Measurements from ENCODE around the gene AHSA1. TPM values are rescaled to one million over a fixed set of nuclear protein-coding genes. Genes with fewer than 3 reads are reported as not detected.

Gene AHSA1
- total RNA-seq, 1 donor from 2014 or later: 74.7 TPM

GRCh38 chr14:77459072-77459723 is 1.3 kb downstream of the AHSA1 start:
- TF ChIP-seq, protein P1, sequence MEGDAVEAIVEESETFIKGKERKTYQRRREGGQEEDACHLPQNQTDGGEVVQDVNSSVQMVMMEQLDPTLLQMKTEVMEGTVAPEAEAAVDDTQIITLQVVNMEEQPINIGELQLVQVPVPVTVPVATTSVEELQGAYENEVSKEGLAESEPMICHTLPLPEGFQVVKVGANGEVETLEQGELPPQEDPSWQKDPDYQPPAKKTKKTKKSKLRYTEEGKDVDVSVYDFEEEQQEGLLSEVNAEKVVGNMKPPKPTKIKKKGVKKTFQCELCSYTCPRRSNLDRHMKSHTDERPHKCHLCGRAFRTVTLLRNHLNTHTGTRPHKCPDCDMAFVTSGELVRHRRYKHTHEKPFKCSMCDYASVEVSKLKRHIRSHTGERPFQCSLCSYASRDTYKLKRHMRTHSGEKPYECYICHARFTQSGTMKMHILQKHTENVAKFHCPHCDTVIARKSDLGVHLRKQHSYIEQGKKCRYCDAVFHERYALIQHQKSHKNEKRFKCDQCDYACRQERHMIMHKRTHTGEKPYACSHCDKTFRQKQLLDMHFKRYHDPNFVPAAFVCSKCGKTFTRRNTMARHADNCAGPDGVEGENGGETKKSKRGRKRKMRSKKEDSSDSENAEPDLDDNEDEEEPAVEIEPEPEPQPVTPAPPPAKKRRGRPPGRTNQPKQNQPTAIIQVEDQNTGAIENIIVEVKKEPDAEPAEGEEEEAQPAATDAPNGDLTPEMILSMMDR (IDR thresholded peaks at IDR 0.05; ENCODE audit: unreplicated experiment): peak; percentile 79
- peaks cover 37% of the 10 kb centered on the region for H3K36me3 Mint-ChIP-seq (ENCODE audit: low read depth, unreplicated experiment)
- peaks cover 29% of the 10 kb centered on the region for H3K4me1 Mint-ChIP-seq (ENCODE audit: unreplicated experiment)
- H3K27ac Mint-ChIP-seq (ENCODE audit: unreplicated experiment): peak overlapping the region; percentile 50
- H3K4me3 Mint-ChIP-seq (ENCODE audit: unreplicated experiment): peak overlapping the region; percentile 100
- no peaks in the 10 kb centered on the region for H3K9me3 Mint-ChIP-seq (ENCODE audit: unreplicated experiment)
- peak; percentile 72 for DNase-seq (ENCODE audit: low spot score)
- peaks cover 4% of the 10 kb centered on the region for H3K27me3 Mint-ChIP-seq (ENCODE audit: unreplicated experiment)

DNA sequence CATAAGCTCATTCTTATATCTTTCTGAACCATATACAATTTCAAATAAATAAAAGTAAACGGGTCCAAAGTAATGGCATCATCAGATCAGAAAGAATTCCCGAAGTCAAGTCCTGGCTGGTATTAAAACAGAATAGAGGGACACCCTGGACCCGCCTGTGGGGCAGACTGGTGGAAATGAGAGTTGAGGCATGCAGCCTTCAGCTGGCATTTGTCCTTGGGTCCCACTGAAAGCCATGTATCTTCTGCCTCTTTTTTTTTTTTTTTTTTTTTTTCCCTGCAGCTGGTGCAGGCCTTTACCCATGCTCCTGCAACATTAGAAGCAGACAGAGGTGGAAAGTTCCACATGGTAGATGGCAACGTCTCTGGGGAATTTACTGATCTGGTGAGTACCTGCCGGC is 9.9 kb downstream of the AHSA1 start:
- H3K27me3 Mint-ChIP-seq (ENCODE audit: unreplicated experiment): no peaks in the 10 kb centered on the region

DNA sequence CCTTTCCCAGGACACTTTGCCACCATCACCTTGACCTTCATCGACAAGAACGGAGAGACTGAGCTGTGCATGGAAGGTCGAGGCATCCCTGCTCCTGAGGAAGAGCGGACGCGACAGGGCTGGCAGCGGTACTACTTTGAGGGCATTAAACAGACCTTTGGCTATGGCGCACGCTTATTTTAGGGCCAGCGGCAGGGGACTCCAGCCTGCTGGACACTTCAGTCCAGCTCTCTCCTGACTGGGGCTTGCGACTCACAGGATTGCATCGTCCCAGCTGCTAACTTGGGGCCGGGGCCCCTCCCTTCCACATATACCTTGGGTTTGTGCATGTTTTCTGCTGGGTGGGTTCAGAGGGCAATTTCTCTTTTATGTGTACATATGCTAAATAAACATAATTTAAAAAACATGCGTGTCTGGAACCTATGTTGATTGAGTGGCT is 11.2 kb downstream of the AHSA1 start:
- peaks cover 2% of the 10 kb centered on the region for H3K27me3 Mint-ChIP-seq (ENCODE audit: unreplicated experiment)
- H3K4me3 Mint-ChIP-seq (ENCODE audit: unreplicated experiment): no peak overlapping the region
- H3K27ac Mint-ChIP-seq (ENCODE audit: unreplicated experiment): no peak overlapping the region
- TF ChIP-seq, protein P1 (IDR thresholded peaks at IDR 0.05; ENCODE audit: unreplicated experiment): no peak
- peaks cover 28% of the 10 kb centered on the region for H3K36me3 Mint-ChIP-seq (ENCODE audit: low read depth, unreplicated experiment)
- peaks cover 3% of the 10 kb centered on the region for H3K4me1 Mint-ChIP-seq (ENCODE audit: unreplicated experiment)
- H3K9me3 Mint-ChIP-seq (ENCODE audit: unreplicated experiment): no peaks in the 10 kb centered on the region
- no peak for DNase-seq (ENCODE audit: low spot score)

More for the DNA sequence above, 9.9 kb downstream of the AHSA1 start:
- DNase-seq (ENCODE audit: low spot score): no peak
- no peaks in the 10 kb centered on the region for H3K9me3 Mint-ChIP-seq (ENCODE audit: unreplicated experiment)
- peaks cover 3% of the 10 kb centered on the region for H3K4me1 Mint-ChIP-seq (ENCODE audit: unreplicated experiment)
- no peak overlapping the region for H3K4me3 Mint-ChIP-seq (ENCODE audit: unreplicated experiment)
- H3K27ac Mint-ChIP-seq (ENCODE audit: unreplicated experiment): no peak overlapping the region
- TF ChIP-seq, protein P1 (IDR thresholded peaks at IDR 0.05; ENCODE audit: unreplicated experiment): no peak
- peaks cover 32% of the 10 kb centered on the region for H3K36me3 Mint-ChIP-seq (ENCODE audit: low read depth, unreplicated experiment)

GRCh38 chr14:77469539-77469938 is 11.6 kb downstream of the AHSA1 start:
- H3K36me3 Mint-ChIP-seq (ENCODE audit: low read depth, unreplicated experiment): peaks cover 28% of the 10 kb centered on the region

More at GRCh38 chr14:77469539-77469938, 11.6 kb downstream of the AHSA1 start:
- H3K4me1 Mint-ChIP-seq (ENCODE audit: unreplicated experiment): peaks cover 3% of the 10 kb centered on the region
- peaks cover 2% of the 10 kb centered on the region for H3K27me3 Mint-ChIP-seq (ENCODE audit: unreplicated experiment)
- H3K4me3 Mint-ChIP-seq (ENCODE audit: unreplicated experiment): no peak overlapping the region
- H3K9me3 Mint-ChIP-seq (ENCODE audit: unreplicated experiment): no peaks in the 10 kb centered on the region
- TF ChIP-seq, protein P1 (IDR thresholded peaks at IDR 0.05; ENCODE audit: unreplicated experiment): no peak
- H3K27ac Mint-ChIP-seq (ENCODE audit: unreplicated experiment): no peak overlapping the region
- DNase-seq (ENCODE audit: low spot score): no peak

Data from endothelial cell (in vitro differentiated cells).